ENCODE results near the gene CREB1.
A peak's percentile ranks its signal among the peaks of the same experiment; 100 is the strongest.
"Not testable (repeated sequence)": the region's sequence is repeated elsewhere in the genome, so short reads cannot be mapped to it uniquely, and the experiment has no call there.

Gene CREB1

GRCh38 chr2:207529330-207530159, at the start of gene CREB1:
TSS of gene CREB1 (plus strand) at chr2:207529962. CDS start at chr2:207555636, 25,674 bp downstream.
- peak; percentile 92 for DNase-seq (ENCODE audit: low spot score)

- DNase-seq (ENCODE audit: low spot score): no peak
Measured at GRCh38 chr2:207480521-207481040, 49.2 kb upstream of the CREB1 start.

DNA sequence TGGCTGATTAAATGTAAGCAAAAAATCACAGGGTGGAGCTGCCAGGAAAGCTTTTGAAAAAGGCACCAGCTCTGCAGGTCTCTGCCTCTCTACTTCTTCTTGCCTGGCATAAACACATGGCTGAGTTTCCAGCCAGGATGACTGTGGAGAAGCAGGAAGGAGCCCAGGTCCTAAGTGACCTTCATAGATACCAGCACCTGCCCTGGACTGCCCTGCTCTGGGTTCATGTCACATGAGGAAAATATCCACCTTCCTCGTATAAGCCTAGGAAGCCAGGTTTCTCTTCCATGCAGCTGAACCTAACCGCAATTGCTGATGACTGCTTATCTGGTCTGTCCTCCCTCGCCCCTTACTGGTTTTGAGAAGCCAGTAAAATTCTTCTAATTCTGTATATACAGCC, 47.8 kb upstream of the CREB1 start:
- DNase-seq (ENCODE audit: low spot score): no peak

DNA sequence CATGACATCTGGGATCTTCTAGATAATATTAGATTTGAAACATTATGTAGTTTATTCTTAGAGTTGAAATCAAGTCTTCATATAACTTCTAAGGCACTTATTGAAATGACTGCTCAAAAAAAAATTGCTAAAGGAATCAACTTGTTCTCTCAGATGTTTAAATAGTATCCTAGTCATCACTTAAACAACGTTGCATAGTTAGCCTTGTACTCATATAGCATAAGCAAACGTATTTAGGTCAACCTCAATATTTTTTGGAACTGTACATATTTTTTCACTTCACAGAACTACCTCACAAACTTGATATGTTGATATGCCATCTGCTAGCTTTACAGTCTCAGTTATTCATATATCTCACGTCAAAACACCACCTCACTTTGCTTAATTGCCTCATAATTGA, 47.1 kb upstream of the CREB1 start:
- DNase-seq (ENCODE audit: low spot score): no peak

GRCh38 chr2:207483066-207483465, 46.7 kb upstream of the CREB1 start:
- DNase-seq (ENCODE audit: low spot score): no peak

DNA sequence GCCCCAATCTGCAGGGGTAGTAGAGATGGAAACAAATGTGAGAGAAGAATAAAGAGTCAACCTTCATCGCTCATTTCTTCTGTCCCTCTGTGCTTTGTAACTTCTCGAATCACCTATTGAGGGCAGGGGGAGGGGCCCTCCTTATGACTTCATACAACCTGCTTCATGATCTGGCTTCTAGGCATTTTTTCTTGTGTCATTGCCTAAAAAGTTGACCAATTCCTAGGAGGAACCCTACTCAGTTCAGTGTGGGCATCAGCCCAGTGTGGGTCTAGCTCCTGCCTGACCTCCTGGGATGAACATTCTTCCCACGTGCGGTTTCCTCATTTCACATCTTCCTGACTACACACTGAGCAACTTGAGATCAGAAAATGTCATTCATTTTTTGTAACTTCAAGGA, 46.3 kb upstream of the CREB1 start:
- DNase-seq (ENCODE audit: low spot score): no peak

DNA sequence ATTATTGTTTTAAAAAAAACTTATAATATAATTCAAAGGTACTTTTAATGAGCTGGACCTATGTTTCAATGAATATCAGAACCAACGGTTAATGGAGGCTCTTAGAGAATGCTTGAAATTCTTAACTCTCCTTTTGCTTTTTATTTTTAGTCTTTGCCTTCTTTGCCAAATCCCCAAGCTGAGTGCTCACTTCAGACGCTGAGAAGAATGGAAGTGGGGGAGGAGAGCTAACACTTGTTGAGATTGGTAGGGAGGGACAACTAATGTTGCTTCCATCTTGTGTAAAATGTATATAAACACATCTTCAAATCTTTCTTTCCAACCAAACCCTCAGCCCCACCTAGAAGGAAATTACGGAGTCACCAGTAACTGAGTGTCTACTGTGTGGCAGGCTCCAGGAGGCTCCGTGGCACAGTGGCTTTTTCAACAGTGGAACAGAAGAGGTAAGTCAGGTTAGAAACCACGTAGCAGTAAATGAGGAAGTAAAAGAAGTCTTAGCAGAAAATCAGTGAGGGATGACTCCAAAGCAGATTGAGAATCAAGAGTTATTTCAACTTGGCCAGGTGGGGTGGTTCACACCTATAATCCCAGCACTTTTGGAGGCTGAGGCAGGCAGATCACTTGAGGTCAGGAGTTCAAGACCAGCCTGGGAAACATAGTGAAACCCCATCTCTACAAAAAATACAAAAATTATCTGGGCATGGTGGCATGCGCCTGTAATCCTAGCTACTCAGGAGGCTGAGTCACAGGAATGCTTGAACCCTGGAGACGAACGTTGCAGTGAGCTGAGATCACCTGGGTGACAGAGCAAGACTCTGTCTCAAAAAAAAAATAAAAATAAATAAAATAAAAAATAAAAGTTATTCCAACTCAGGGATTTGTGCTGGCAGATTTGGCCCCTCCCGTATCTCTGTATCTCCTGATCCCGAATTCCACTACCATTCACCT, 45.0 kb upstream of the CREB1 start:
- DNase-seq (ENCODE audit: low spot score): no peak

GRCh38 chr2:207487650-207488311, 42.0 kb upstream of the CREB1 start:
- DNase-seq (ENCODE audit: low spot score): no peak

GRCh38 chr2:207489251-207489650, 40.5 kb upstream of the CREB1 start:
- no peak for DNase-seq (ENCODE audit: low spot score)

DNA sequence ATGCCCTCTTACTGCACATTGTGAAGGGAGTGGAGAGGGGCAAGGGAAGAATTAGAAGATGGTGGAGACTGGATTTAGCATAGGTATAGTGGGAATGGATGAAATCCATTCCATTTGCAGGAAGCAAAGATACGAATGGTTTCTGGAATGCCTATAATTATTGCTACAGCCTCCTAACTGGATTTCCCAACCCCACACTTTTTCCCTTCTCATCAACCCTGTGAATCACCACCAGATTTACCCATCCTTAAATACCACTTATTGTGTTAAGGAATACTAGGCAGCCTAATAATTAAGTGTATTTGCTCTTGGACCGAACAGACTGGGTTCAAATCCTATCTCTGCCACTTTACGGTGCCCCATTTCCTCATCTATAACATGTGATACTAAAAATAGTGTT, 39.3 kb upstream of the CREB1 start:
- DNase-seq (ENCODE audit: low spot score): no peak

DNA sequence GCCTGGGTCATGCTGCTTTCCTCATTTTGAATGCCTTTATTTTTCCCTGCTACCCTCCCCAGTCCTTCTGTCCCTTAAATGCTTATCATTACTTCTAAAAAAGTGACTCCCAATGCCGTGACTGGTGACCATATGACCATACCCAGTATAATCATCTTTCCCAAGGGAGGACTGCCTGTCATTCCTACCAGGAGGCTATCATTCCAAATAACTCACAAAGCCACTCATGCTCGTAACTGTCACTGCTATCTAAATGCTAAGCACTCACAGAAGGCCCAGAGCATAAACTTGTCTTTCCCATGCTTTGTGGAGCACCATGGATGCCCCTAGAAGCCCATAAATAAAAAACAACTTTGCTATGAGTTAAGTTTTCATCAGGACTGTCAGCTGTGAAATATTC, 38.7 kb upstream of the CREB1 start:
- DNase-seq (ENCODE audit: low spot score): no peak

- DNase-seq (ENCODE audit: low spot score): no peak
Measured at GRCh38 chr2:207491956-207492355, 37.8 kb upstream of the CREB1 start.

DNA sequence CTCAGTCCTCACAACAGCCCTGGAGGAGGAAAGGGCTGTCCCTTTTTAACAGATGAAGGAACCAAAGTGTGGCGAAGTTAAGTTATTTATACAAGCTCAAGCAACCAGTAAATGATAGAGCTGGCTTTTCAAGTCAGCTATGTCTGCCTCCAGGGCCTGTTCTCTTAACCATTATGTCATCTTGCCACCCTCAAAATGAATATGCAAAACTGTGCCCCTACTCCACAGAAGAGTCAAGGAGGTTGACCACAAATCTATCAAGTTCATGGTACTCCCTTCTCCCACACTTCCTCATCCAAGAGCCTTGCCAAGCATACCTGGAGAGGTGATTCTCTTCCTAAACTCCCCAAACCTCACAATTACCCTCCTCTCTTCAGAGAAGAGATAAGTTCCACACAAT, 37.3 kb upstream of the CREB1 start:
- DNase-seq (ENCODE audit: low spot score): no peak

DNA sequence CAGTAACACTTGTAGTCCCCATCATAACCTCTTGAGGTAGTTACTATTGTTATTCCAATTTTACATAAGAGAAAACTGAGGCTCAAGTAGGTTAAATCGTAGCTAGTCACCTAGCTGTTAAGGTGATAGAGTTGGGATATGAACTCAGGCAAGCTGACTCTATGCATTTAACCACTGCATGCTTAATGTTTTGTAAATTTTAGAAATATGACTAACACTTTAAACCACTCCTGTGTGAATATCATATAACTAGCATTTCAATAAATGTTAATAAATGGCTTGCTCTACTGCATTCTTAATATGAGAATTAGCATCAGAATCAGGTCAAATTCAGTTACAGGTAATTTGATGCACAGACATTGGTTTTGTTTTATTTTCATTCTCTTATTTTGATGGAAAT, 35.6 kb upstream of the CREB1 start:
- DNase-seq (ENCODE audit: low spot score): no peak

- DNase-seq (ENCODE audit: low spot score): not testable (repeated sequence)
Measured at GRCh38 chr2:207496936-207497335, 32.8 kb upstream of the CREB1 start.

DNA sequence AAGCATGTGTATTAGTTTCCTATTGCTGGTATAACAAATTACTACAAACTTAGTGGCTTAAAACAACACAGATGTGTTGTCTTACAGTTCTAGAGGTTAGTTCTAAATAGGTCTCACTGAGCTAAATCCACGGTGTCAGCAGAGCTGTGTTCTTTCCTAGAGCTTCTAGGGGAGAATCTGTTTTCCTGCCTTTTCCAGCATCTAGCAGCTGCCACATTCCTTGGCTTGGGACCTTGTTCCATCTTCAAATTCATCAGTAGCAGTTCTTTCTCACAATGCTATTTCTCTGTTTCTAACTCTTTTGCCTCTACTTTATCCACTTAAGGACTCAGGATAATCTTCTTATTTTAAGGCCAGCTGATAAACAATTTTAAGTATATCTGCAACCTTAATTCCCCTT, 32.2 kb upstream of the CREB1 start:
- no peak for DNase-seq (ENCODE audit: low spot score)

GRCh38 chr2:207498427-207498826, 31.3 kb upstream of the CREB1 start:
- DNase-seq (ENCODE audit: low spot score): no peak

- no peak for DNase-seq (ENCODE audit: low spot score)
Measured at GRCh38 chr2:207499114-207499513, 30.6 kb upstream of the CREB1 start.

GRCh38 chr2:207501802-207502576, 27.8 kb upstream of the CREB1 start:
- DNase-seq (ENCODE audit: low spot score): no peak

DNA sequence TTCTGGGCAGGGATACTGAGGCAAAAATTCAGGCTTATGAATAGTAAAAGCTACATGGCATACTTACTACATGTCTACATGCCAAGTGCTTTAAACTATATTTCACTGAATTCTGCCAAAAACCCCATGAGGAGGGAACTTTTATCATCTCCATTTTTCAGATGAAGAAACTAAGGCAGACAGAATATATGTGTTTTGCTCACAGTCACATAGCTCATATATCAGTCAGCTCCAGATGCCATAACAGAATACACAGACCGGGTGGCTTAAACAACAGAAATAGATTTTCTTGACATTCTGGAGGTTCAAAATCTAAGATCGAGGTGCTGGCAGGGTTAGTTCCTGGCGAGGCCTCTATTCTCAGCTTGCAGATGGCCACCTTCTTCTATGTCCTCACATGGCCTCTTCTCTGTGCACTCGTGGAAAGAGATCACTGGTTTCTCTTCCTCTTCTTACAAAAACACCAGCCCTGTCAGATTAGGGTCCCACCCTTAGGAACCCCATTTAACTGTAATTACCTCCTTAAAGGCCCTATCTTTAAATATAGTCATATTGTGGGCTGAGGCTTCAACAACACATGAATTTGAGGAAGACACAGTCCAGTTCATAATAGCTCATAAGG, 27.1 kb upstream of the CREB1 start:
- no peak for DNase-seq (ENCODE audit: low spot score)

DNA sequence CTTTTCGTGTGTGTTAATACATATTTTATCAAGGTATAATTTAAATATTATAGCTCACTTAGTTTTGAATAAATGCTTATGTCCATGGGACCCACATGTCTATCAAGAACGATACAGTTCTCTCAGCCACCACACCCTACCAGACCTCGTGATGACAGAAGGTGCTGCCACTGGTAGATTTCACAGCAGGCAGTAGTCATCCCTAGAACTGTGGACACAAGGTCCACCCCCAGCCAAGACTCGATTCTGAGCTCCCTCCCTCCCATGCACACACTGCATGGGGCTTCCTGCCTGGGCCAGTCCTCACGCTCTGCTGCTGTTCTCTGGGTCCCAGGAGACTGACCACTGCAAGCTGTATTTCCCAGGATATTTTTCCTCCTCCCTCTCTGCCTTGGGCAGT, 26.5 kb upstream of the CREB1 start:
- DNase-seq (ENCODE audit: low spot score): no peak

Data from HuH-7 (cell line).